Stimulated activated CD4-positive, alpha-beta T cell treated with anti-CD3 and anti-CD28 coated beads, Interleukin-1b, Interleukin-23, amount 100 ng/mL, for 4 hours (primary cell): Measurements from ENCODE around the gene PIP5K1C.

Source experiments
- DNase-seq, 2 donors: peaks; one replicate each; pipeline ENCODE4 v3.0.0-alpha.2; 2020; ENCODE audit warnings: low read depth in 2 of 2

The PIP5K1C gene

GRCh38 chr19:3700242-3701032 lies at the start of gene PIP5K1C:
Gene PIP5K1C, minus strand, starts transcription at chr19:3700468. Its CDS starts 78 bp downstream, at chr19:3700390.
- DNase-seq = peak; percentile 95 to 97

- DNase-seq = no peak
Measured at GRCh38 chr19:3748965-3749364, 48.7 kb upstream of the PIP5K1C start.

GRCh38 chr19:3746371-3747056 lies 46.2 kb upstream of the PIP5K1C start:
- no peak for DNase-seq

GRCh38 chr19:3745363-3746045 lies 45.2 kb upstream of the PIP5K1C start:
- DNase-seq = no peak

GRCh38 chr19:3743486-3743885 lies 43.2 kb upstream of the PIP5K1C start:
- DNase-seq = no peak

- DNase-seq = no peak
Measured at GRCh38 chr19:3740431-3740830, 40.2 kb upstream of the PIP5K1C start.

- no peak for DNase-seq
Measured at GRCh38 chr19:3738477-3739220, 38.4 kb upstream of the PIP5K1C start.

- DNase-seq = no peak
Measured at GRCh38 chr19:3737487-3738205, 37.4 kb upstream of the PIP5K1C start.

GRCh38 chr19:3736106-3736724 lies 35.9 kb upstream of the PIP5K1C start:
- DNase-seq = no peak

GRCh38 chr19:3734310-3734600 lies 34.0 kb upstream of the PIP5K1C start:
- DNase-seq = no peak

- DNase-seq = no peak
Measured at GRCh38 chr19:3733549-3734309, 33.5 kb upstream of the PIP5K1C start.

- DNase-seq = no peak
Measured at GRCh38 chr19:3732108-3732507, 31.8 kb upstream of the PIP5K1C start.

- DNase-seq = no peak
Measured at GRCh38 chr19:3730457-3730958, 30.2 kb upstream of the PIP5K1C start.

- DNase-seq = no peak
Measured at GRCh38 chr19:3725640-3726310, 25.5 kb upstream of the PIP5K1C start.

- no peak for DNase-seq
Measured at GRCh38 chr19:3725121-3725520, 24.9 kb upstream of the PIP5K1C start.

- DNase-seq = no peak
Measured at GRCh38 chr19:3723883-3724282, 23.6 kb upstream of the PIP5K1C start.

GRCh38 chr19:3723110-3723488 lies 22.8 kb upstream of the PIP5K1C start:
- no peak for DNase-seq

GRCh38 chr19:3722443-3723109 lies 22.3 kb upstream of the PIP5K1C start:
- no peak for DNase-seq

GRCh38 chr19:3721887-3722442 lies 21.7 kb upstream of the PIP5K1C start:
- no peak for DNase-seq
